D721Med (cell line): ENCODE results near the gene ARID1B.
"Not testable (repeated sequence)": the region's sequence is repeated elsewhere in the genome, so short reads cannot be mapped to it uniquely, and the experiment has no call there.

Experiments
- DNase-seq: peaks from one replicate; pipeline ENCODE4 v3.0.0; 2011; ENCODE audit warnings: low spot score; ENCODE audit not compliant: insufficient read length
- FAIRE-seq: peaks from 2 replicates; lab custom pipeline; 2011; peaks lifted over from hg19 to GRCh38; lab: Jason Lieb, UNC
- CTCF ChIP-seq: IDR thresholded peaks from 2 replicates; pipeline ENCODE4 v1.5.1; 2012; ENCODE audit warnings: mild to moderate bottlenecking, control low read depth; ENCODE audit not compliant: insufficient read depth; ENCODE audit errors: missing control alignments

ARID1B gene

GRCh38 chr6:156943816-156944215, 166.6 kb downstream of the ARID1B start:
- DNase-seq = no peak
- no peak for FAIRE-seq
- TF ChIP-seq CTCF = no peak

GRCh38 chr6:156944412-156944811, 167.2 kb downstream of the ARID1B start:
- DNase-seq = no peak
- no peak for FAIRE-seq
- no peak for TF ChIP-seq CTCF

DNA sequence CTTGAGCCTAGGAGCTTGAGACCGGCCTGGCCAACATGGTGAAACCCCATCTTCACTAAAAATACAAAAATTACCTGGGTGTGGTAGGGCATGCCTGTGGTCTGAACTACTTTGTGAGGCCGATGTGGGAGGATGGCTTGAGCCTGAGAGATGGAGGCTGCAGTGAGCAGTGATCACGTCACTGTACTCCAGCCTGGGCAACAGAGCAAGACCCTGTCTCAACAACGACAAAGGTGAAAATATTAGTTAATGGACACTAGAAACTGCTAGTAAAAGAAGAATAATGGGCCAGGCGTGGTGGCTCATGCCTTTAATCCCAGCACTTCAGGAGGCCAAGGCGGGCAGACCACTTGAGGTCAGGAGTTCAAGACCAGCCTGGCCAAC, 168.6 kb downstream of the ARID1B start:
- not testable (repeated sequence) for DNase-seq, FAIRE-seq

DNA sequence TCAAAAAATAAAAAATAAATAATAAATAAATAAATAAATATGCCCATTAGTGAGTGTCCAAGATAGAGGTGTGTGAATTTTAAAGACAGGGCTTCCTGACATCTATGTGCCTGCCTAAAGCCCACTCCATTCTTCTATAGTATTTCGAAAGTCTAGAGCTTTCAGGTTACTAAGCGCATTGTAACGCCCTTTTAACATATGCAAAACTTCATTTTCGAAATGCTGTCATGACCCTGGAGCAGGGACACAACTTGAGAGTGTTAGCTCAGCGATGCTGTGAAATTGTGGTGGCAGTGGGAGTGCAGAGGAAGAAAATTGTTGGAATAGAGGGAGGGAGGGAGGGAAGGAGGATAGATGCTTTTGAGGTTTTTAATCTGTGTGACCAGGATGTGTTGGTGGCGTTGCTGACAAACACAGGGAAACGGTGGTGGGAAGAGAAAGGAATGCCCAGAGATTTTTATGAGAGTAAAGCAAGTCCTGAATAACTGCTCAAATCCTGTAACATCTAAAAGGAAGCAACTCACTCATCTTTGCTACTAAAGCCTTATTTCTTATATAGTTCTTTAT, 169.3 kb downstream of the ARID1B start:
- no peak for FAIRE-seq
- DNase-seq = no peak
- TF ChIP-seq CTCF = no peak

DNA sequence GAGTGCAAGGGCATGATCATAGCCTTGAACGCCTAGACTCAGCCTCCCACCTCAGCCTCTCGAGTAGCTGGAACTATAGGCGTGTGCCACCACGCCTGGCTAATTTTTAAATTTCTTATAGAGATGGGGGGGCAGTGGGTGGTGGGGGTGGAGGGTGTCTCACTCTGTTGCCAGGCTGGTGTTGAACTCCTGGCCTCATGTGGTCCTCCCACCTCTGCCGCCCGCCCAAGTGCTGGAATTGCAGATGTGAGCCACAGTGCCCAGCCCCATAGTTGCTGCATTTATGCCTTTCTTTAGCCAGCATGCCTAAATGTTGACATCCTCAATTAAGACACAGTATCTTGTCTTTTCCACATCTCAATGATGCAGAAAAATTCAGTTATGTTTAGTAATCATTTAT, 171.1 kb downstream of the ARID1B start:
- TF ChIP-seq CTCF = no peak
- DNase-seq = no peak
- FAIRE-seq = no peak

GRCh38 chr6:156948807-156949206, 171.6 kb downstream of the ARID1B start:
- no peak for TF ChIP-seq CTCF
- DNase-seq (no peak), FAIRE-seq (no peak)

DNA sequence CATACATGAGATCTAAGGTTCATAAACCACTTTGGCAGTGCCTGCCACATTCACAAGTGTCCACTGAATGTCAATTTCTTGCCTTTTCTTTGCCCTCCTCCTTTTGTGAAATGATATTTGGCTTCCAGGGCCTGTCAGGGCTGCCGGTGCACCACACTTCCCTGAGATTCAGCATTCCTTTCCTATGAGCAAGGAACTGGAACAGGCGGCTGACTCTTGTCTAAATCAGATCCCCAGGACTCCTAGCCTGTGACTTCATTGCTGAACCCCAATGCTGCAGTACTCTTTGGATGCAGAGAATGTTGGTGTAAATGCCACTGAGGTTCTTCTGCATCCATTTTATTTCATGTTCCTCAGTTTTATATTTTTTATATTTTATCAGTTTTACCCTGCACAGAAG, 172.2 kb downstream of the ARID1B start:
- no peak for DNase-seq
- FAIRE-seq = no peak

More for the DNA sequence above, 172.2 kb downstream of the ARID1B start:
- no peak for TF ChIP-seq CTCF
